ENCODE data around the gene CDC25C.

CDC25C gene

DNA sequence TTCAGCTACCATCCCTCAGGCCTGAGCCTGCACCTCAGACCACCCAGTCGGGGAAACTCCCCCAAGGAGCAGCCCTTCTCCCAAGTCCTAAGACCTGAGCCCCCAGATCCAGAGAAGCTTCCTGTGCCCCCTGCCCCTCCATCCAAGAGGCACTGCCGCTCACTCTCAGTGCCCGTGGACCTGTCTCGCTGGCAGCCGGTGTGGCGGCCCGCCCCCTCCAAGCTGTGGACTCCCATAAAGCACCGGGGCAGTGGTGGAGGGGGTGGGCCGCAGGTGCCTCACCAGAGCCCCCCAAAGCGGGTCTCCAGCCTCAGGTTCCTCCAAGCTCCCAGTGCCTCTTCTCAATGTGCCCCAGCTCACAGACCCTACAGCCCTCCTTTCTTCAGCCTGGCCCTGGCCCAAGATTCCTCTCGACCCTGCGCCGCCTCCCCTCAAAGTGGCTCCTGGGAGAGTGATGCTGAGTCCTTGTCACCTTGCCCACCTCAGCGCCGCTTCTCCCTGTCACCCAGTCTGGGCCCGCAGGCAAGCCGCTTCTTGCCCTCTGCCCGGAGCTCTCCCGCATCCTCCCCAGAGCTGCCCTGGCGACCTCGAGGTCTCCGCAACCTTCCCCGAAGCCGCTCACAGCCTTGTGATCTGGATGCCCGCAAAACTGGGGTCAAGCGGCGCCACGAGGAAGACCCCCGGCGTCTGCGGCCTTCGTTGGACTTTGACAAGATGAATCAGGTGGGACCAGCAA is 13.5 kb upstream of the CDC25C start:
- Histone ChIP-seq H3K79me2 (ENCODE audit: insufficient read depth, low read length) (peaks cover 19% of the 10 kb centered on the region), H3K9ac (ENCODE audit: low read depth, low read length, poor library complexity, severe bottlenecking) (no peak overlapping the region), H3F3A (ENCODE audit: low read depth) (no peaks in the 10 kb centered on the region), H3K9me2 (replicated peaks; ENCODE audit: low read depth, low read length) (no peaks in the 10 kb centered on the region), H4K20me1 (ENCODE audit: insufficient read depth, low read length, poor library complexity, severe bottlenecking) (peaks cover 7% of the 10 kb centered on the region), H3K4me2 (ENCODE audit: low read depth, low read length, poor library complexity, severe bottlenecking) (no peak overlapping the region), H3K36me3 (ENCODE audit: insufficient read depth, low read length) (peaks cover 31% of the 10 kb centered on the region; the same call in 1 of the 2 replicates), H3K4me3 (ENCODE audit: low read length, poor library complexity, severe bottlenecking) (no peak overlapping the region), H2AFZ (ENCODE audit: low read length) (no peak overlapping the region), H3K27me3 (ENCODE audit: insufficient read depth, low read length, poor library complexity, severe bottlenecking) (no peaks in the 10 kb centered on the region), H3K9me3 (ENCODE audit: insufficient read depth, low read depth, low read length) (no peaks in the 10 kb centered on the region), H3K4me1 (ENCODE audit: insufficient read depth, low read length, poor library complexity, severe bottlenecking) (peaks cover 17% of the 10 kb centered on the region)
- TF ChIP-seq, protein P1, sequence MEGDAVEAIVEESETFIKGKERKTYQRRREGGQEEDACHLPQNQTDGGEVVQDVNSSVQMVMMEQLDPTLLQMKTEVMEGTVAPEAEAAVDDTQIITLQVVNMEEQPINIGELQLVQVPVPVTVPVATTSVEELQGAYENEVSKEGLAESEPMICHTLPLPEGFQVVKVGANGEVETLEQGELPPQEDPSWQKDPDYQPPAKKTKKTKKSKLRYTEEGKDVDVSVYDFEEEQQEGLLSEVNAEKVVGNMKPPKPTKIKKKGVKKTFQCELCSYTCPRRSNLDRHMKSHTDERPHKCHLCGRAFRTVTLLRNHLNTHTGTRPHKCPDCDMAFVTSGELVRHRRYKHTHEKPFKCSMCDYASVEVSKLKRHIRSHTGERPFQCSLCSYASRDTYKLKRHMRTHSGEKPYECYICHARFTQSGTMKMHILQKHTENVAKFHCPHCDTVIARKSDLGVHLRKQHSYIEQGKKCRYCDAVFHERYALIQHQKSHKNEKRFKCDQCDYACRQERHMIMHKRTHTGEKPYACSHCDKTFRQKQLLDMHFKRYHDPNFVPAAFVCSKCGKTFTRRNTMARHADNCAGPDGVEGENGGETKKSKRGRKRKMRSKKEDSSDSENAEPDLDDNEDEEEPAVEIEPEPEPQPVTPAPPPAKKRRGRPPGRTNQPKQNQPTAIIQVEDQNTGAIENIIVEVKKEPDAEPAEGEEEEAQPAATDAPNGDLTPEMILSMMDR (conservative IDR thresholded peaks at IDR 0.05; ENCODE audit: low read length) = no peak
- no peak for TF ChIP-seq EZH2phosphoT487 (IDR thresholded peaks at IDR 0.05; ENCODE audit: borderline replicate concordance)

GRCh38 chr5:138340008-138340407 is 8.4 kb upstream of the CDC25C start:
- H3K9ac ChIP-seq (ENCODE audit: low read depth, low read length, poor library complexity, severe bottlenecking) = peak overlapping the region; percentile 11
- H3K36me3 ChIP-seq (ENCODE audit: insufficient read depth, low read length) = peaks cover 2% of the 10 kb centered on the region; the same call in 1 of the 2 replicates
- H3F3A ChIP-seq (ENCODE audit: low read depth) = no peaks in the 10 kb centered on the region
- peaks cover 14% of the 10 kb centered on the region for H4K20me1 ChIP-seq (ENCODE audit: insufficient read depth, low read length, poor library complexity, severe bottlenecking)
- no peak overlapping the region for H2AFZ ChIP-seq (ENCODE audit: low read length)
- H3K9me3 ChIP-seq (ENCODE audit: insufficient read depth, low read depth, low read length) = no peaks in the 10 kb centered on the region
- H3K4me2 ChIP-seq (ENCODE audit: low read depth, low read length, poor library complexity, severe bottlenecking) = peak overlapping the region; percentile 89
- no peak for TF ChIP-seq EZH2phosphoT487 (IDR thresholded peaks at IDR 0.05; ENCODE audit: borderline replicate concordance)
- no peaks in the 10 kb centered on the region for H3K9me2 ChIP-seq (replicated peaks; ENCODE audit: low read depth, low read length)
- H3K27me3 ChIP-seq (ENCODE audit: insufficient read depth, low read length, poor library complexity, severe bottlenecking) = no peaks in the 10 kb centered on the region
- peak overlapping the region; percentile 78 for H3K4me3 ChIP-seq (ENCODE audit: low read length, poor library complexity, severe bottlenecking)
- peaks cover 36% of the 10 kb centered on the region for H3K79me2 ChIP-seq (ENCODE audit: insufficient read depth, low read length)
- H3K4me1 ChIP-seq (ENCODE audit: insufficient read depth, low read length, poor library complexity, severe bottlenecking) = peaks cover 41% of the 10 kb centered on the region

- Histone ChIP-seq H3K9ac (ENCODE audit: low read depth, low read length, poor library complexity, severe bottlenecking) (peak overlapping the region; percentile 93), H3K27me3 (ENCODE audit: insufficient read depth, low read length, poor library complexity, severe bottlenecking) (no peaks in the 10 kb centered on the region), H3K4me1 (ENCODE audit: insufficient read depth, low read length, poor library complexity, severe bottlenecking) (peaks cover 41% of the 10 kb centered on the region), H3K9me2 (replicated peaks; ENCODE audit: low read depth, low read length) (no peaks in the 10 kb centered on the region), H2AFZ (ENCODE audit: low read length) (no peak overlapping the region), H3K4me3 (ENCODE audit: low read length, poor library complexity, severe bottlenecking) (peak overlapping the region; percentile 78), H3K9me3 (ENCODE audit: insufficient read depth, low read depth, low read length) (no peaks in the 10 kb centered on the region), H3F3A (ENCODE audit: low read depth) (no peaks in the 10 kb centered on the region), H3K79me2 (ENCODE audit: insufficient read depth, low read length) (peaks cover 36% of the 10 kb centered on the region), H3K4me2 (ENCODE audit: low read depth, low read length, poor library complexity, severe bottlenecking) (peak overlapping the region; percentile 89), H4K20me1 (ENCODE audit: insufficient read depth, low read length, poor library complexity, severe bottlenecking) (peaks cover 14% of the 10 kb centered on the region), H3K36me3 (ENCODE audit: insufficient read depth, low read length) (no peaks in the 10 kb centered on the region)
- TF ChIP-seq, protein P1 (conservative IDR thresholded peaks at IDR 0.05; ENCODE audit: low read length) = no peak
- TF ChIP-seq EZH2phosphoT487 (IDR thresholded peaks at IDR 0.05; ENCODE audit: borderline replicate concordance) = no peak
Measured at GRCh38 chr5:138339464-138339863, 7.9 kb upstream of the CDC25C start.

DNA sequence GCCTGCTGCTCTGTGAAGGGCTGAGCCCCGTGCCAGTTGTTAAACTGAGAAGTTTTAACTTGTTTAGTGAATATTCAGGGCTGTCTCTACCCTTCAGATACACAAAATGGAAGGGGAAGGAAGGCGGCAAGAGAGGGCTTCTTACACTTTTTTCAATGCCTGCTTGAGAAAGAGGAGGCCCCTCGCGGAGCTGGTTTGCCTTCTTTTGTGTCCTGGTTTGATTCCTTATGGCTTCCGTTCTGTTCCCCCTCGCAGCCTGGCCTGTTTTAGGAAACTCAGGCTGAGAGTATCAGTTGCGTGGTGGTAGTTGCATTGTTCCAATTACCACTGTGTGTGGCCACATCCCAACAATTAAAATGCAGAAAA is 7.5 kb upstream of the CDC25C start:
- Histone ChIP-seq H3K9me2 (replicated peaks; ENCODE audit: low read depth, low read length) (no peaks in the 10 kb centered on the region), H3K27me3 (ENCODE audit: insufficient read depth, low read length, poor library complexity, severe bottlenecking) (no peaks in the 10 kb centered on the region), H3K4me1 (ENCODE audit: insufficient read depth, low read length, poor library complexity, severe bottlenecking) (peaks cover 41% of the 10 kb centered on the region), H3K9ac (ENCODE audit: low read depth, low read length, poor library complexity, severe bottlenecking) (peak overlapping the region; percentile 93), H3K79me2 (ENCODE audit: insufficient read depth, low read length) (peaks cover 36% of the 10 kb centered on the region), H3K9me3 (ENCODE audit: insufficient read depth, low read depth, low read length) (no peaks in the 10 kb centered on the region), H2AFZ (ENCODE audit: low read length) (no peak overlapping the region), H3F3A (ENCODE audit: low read depth) (no peaks in the 10 kb centered on the region), H4K20me1 (ENCODE audit: insufficient read depth, low read length, poor library complexity, severe bottlenecking) (peaks cover 14% of the 10 kb centered on the region), H3K4me2 (ENCODE audit: low read depth, low read length, poor library complexity, severe bottlenecking) (peak overlapping the region; percentile 89), H3K36me3 (ENCODE audit: insufficient read depth, low read length) (no peaks in the 10 kb centered on the region), H3K4me3 (ENCODE audit: low read length, poor library complexity, severe bottlenecking) (peak overlapping the region; percentile 78)
- TF ChIP-seq, protein P1 (conservative IDR thresholded peaks at IDR 0.05; ENCODE audit: low read length) = no peak
- no peak for TF ChIP-seq EZH2phosphoT487 (IDR thresholded peaks at IDR 0.05; ENCODE audit: borderline replicate concordance)
